Stromal cell of bone marrow (primary cell): ENCODE measurements around the gene GRB10.
"Not testable (repeated sequence)": the region's sequence is repeated elsewhere in the genome, so short reads cannot be mapped to it uniquely, and the experiment has no call there.

Experiments
- DNase-seq: peaks from one replicate; pipeline ENCODE4 v3.0.0-alpha.2; 2012; ENCODE audit warnings: low read depth

The GRB10 gene

GRCh38 chr7:50607524-50608125 lies 175.1 kb downstream of the GRB10 start:
- no peak for DNase-seq

GRCh38 chr7:50605059-50605458 lies 177.6 kb downstream of the GRB10 start:
- DNase-seq: no peak

GRCh38 chr7:50603287-50603686 lies 179.4 kb downstream of the GRB10 start:
- no peak for DNase-seq

GRCh38 chr7:50599385-50599784 lies 183.3 kb downstream of the GRB10 start:
- DNase-seq: no peak

- no peak for DNase-seq
Observed at GRCh38 chr7:50598460-50599343, 184.0 kb downstream of the GRB10 start.

- no peak for DNase-seq
Observed at GRCh38 chr7:50596484-50596883, 186.2 kb downstream of the GRB10 start.

- peak; percentile 37 for DNase-seq
Observed at GRCh38 chr7:50595491-50596102, 187.1 kb downstream of the GRB10 start.

- DNase-seq: no peak
Observed at GRCh38 chr7:50594734-50595485, 187.8 kb downstream of the GRB10 start.

- no peak for DNase-seq
Observed at GRCh38 chr7:50594136-50594535, 188.6 kb downstream of the GRB10 start.

GRCh38 chr7:50592940-50593339 lies 189.8 kb downstream of the GRB10 start:
- no peak for DNase-seq

GRCh38 chr7:50591480-50592438 lies 190.9 kb downstream of the GRB10 start:
- DNase-seq: no peak

- DNase-seq: no peak
Observed at GRCh38 chr7:50591098-50591479, 191.6 kb downstream of the GRB10 start.

GRCh38 chr7:50590535-50590934 lies 192.2 kb downstream of the GRB10 start:
- no peak for DNase-seq

GRCh38 chr7:50589364-50589763 lies 193.3 kb downstream of the GRB10 start:
- DNase-seq: no peak

GRCh38 chr7:50588937-50589336 lies 193.8 kb downstream of the GRB10 start:
- DNase-seq: no peak

GRCh38 chr7:50587737-50588136 lies 195.0 kb downstream of the GRB10 start:
- no peak for DNase-seq

GRCh38 chr7:50584793-50585408 lies 197.8 kb downstream of the GRB10 start:
- DNase-seq: no peak

GRCh38 chr7:50584386-50584785 lies 198.3 kb downstream of the GRB10 start:
- DNase-seq: no peak

- DNase-seq: not testable (repeated sequence)
Observed at GRCh38 chr7:50583295-50583694, 199.4 kb downstream of the GRB10 start.

- DNase-seq: not testable (repeated sequence)
Observed at GRCh38 chr7:50582271-50582670, 200.4 kb downstream of the GRB10 start.

GRCh38 chr7:50580666-50581065 lies 202.0 kb downstream of the GRB10 start:
- DNase-seq: not testable (repeated sequence)
